ENCODE data around the gene NEURL1B. TPM values are rescaled to one million over a fixed set of nuclear protein-coding genes. Genes with fewer than 3 reads are reported as not detected.

Gene NEURL1B
- total RNA-seq, 1 donor from 2014 or later, result 2.2 TPM

DNA sequence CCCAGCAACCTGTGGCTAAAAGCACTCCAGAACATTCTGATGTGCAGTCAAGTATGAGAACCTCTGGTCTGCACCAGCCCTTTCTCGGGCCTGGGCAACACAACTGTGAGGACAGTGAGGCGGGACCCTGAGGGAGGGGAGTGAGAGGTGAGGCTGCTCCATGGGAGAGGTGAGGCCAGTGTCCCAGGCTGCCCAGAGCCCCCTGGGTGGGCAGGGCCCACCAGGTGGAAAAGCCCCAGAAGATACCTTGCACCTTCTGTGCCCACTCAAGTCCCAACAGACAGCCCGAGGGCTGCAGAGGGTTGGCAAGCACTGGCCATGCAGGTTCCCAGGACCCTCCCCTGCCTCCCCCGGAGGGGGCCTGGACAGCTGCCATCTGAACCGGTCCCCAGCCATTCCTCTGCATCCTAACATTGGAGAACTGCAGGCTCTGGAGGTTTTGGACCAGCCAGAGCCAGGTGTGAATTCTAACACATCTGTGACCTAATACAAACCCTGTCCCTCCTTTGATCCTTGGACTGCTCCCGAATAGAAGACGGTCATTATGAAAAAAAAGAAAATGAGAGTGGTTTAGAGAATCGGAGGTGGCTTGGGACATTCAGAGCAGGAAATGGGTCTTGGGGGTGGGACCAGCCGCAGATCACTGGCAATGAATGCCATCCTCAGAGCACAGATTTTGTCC is 72.9 kb downstream of the NEURL1B start:
- intact Hi-C loops (cut with micrococcal nuclease), result loop anchor here (1.0 to 5.0 kb wide), 4 partner anchors 58 to 618 kb away; no protein-coding TSS in a partner anchor

DNA sequence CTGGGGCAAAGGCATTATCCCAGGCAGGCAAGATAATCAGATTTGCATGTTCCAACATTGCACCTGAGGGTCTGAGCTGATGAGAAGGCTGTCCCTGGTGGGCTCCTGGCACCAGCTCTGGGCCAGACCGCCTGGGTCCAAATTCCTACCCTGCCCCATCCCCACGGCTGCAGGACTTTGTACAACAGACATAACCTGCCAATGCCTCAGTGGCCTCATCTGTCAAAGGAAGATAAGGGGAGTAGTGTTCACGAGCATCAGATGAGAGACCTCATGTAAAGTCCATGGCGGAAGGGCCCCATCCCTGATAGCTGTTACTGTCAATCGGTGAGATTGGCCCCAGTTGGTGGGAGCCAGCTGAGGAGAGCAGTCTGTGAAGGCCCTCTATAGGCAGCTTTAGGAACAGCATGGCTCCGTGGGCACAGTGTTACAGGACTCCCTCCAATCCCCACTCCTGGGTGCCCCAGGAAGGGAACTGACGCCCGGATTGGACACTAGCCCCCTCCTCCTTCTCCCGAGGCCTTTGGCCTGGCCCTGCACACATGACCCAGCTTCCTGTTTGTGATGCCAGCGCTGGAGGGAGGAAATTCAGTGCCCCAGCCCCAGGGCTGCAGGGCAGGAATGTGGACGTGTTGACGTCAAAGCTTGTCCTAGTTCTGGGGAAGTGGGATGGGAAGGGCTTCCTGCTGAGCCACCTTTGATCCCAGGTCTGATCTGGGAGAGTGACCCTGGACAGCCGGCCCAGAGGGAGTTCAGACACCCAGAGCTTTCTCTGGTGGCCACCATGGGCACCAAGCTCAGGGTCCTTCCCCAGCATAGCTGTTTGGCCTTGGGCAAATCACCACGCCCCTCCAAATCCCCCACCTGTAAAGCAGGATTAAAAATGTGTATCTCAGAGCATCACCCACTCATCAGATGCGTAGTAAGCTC is 73.7 kb downstream of the NEURL1B start:
- intact Hi-C loops (cut with micrococcal nuclease), result loop anchor here (1.0 to 5.0 kb wide), 2 partner anchors 58 to 618 kb away; no protein-coding TSS in a partner anchor

DNA sequence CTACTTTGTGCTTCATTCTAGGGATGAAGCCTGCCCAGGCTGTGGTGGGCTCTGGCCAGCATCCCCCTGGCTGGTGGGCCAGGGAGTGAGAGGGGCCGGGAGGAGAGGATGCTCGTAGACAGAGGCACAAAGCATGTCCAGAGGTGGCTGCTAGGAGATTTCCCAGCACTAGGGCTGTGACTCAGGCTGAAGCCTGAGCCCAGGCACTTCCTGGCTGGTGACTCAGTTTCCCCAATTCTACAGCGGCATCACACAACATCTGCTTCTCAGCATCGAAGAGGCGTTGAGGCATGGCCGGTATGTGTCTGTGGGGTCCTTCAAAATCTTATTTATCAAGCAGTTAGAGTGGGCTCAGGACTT is 74.3 kb downstream of the NEURL1B start:
- intact Hi-C loops (cut with micrococcal nuclease), result no loop called here

DNA sequence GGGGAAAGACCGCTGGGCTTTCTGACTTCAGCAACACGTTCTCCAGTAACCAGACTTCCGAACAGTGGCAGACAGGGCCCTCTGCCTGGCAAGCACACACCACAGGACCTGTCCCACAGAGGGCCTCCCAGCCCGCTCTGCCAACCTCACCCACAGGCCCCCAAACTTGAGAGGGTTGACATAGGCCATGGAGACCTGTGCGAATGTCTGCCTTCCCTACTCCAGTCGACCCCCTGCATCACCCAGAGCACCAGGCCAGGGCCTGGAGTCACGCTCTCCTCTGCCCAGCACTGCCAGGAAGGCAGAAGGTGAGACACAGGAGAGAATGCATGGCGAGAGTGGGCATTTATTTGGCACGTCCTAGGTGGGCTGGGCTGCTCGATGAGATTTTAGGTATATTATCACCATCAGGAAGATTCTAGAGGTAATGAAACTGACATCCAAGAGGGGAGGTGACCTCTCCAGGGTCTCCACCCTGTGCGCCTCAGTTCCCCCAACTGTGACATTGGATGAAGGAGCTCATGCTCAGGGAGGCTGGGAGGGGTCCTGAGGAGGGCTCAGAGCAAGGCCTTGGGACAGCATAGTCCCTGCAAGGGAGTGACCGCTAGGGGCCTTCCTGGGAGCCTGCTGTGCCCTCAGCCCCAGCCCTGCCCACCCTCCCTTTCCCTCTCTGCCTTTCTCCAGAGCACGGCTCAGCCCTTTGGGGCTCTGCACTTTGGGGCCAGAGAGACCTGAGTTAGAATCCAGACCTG is 75.0 kb downstream of the NEURL1B start:
- intact Hi-C loops (cut with micrococcal nuclease), result loop anchor here (2.0 kb wide), 2 partner anchors 49 to 119 kb away; partner anchors contain the start of gene ERGIC1

DNA sequence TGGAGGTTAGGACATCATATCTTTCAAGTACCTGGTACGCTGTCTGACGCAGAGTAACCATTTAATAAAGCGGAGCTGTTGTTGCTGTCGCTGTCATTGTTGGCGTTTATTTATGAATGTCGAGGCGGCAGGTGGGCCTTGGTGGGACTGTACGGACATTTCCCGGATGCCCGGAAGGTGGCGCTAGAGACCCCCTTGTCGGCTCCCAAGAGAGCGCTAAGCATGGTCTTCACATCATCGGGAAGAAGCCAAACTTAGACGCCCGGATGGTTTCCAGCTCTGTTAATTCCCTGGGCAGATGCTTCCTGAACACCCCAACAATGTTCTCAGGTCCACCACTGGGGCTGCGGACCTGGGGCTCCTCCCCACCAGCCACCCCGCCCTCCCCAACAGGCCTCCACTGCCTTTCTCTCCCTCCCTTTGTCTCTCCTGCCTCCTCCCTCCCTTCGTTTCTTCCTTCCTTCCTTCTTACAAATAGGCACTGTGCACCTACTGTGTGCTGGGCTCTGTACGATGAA is 75.8 kb downstream of the NEURL1B start:
- intact Hi-C loops (cut with micrococcal nuclease), result loop anchor here (1.0 to 2.0 kb wide), 3 partner anchors 48 to 215 kb away; partner anchors contain the start of gene ERGIC1

DNA sequence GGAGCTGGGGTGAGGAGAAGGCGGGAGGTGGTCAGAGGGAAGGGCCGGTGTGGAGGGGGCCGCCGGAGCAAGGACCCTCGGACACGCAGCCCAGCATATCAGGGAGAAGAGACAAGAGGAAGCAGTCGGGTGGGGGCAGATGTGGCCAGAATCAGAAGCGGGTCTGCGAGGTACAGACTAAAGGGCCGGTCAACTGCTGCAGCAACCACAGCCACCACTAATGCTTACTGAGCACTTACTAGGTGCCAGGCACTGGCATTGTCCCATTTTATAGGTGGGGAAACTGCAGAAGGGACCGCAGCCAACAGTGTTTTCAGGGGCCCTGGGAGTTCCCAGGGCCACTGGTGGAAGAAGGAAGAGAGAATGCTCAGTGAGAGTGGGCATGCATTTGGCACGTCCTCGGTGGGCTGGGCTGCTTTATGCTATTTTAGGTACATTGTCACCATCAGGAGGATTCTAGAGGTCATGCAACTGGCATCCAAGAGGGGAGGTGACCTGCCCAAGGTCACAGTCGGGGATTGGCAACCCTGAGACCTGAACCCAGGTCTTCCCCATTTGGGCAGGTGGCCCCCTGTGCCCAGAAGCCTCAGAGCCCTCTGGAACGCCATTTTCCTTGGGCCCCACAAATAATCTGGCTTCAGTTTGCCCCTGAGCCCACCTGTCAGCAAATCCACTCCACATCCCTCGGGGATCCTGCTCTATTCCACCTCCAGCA is 76.6 kb downstream of the NEURL1B start:
- intact Hi-C loops (cut with micrococcal nuclease), result loop anchor here (1.0 to 2.0 kb wide), 3 partner anchors 47 to 215 kb away; partner anchors contain the start of gene ERGIC1

DNA sequence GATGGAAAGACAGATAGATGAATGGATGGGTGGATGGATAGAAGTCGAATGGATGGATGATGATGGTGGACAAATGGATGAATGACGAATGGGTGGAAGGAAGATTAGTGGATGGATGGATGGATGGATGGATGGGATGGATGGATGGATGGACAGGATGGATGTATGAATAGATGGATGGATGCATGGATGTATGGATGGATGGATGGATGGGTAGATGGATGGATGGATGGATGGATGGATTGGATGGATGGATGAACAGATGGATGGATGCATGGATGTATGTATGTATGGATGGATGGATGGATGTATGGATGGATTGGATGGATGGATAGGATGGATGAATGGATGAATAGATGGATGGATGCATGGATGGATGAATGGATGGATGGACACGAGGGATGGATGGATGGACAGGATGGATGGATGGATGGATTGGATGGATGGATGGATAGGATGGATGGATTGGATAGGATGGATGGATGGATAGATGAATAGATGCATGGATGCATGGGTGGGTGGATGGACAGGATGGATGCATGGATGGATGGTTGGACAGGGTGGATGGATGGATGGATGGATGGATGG is 77.6 kb downstream of the NEURL1B start:
- intact Hi-C loops (cut with micrococcal nuclease), result no loop called here

DNA sequence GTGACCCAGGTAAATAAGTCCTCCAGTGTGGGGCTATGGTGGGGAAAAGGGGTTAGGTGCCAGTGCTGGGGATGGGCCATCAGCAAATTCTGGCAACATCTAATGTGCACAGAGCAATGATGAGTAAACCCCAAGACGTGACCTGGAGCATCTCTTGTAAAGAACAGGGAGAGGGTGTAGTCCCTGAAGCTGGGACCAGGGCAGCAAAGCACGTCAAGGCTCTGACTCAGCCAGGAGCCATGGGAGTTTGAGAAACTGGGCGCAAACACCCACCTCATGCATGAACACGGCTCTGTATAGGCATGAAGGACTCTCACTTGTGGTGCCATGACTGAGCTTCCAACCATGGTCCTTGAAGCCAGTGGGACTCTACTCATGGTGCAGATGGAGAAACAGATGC is 78.1 kb downstream of the NEURL1B start:
- intact Hi-C loops (cut with micrococcal nuclease), result no loop called here

DNA sequence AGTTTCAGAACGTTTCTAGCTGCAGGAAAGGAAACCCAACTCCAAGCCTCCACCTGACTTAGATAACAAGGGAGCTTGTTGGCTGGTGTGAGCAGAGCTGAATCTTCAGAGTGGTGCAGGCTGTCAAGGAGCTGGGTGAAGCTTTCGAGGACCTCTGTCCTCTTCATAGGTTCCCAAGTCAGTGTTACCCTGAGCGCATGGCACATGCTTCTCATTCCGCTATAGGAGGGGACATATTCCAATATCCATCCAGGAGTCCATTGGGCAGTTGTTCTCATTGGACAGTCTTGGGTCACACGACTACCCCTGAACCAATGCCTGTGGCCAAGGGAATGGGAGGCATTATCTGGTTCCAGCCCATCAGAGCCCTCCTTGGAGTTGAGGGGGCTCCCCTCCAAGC is 79.6 kb downstream of the NEURL1B start:
- intact Hi-C loops (cut with micrococcal nuclease), result no loop called here

DNA sequence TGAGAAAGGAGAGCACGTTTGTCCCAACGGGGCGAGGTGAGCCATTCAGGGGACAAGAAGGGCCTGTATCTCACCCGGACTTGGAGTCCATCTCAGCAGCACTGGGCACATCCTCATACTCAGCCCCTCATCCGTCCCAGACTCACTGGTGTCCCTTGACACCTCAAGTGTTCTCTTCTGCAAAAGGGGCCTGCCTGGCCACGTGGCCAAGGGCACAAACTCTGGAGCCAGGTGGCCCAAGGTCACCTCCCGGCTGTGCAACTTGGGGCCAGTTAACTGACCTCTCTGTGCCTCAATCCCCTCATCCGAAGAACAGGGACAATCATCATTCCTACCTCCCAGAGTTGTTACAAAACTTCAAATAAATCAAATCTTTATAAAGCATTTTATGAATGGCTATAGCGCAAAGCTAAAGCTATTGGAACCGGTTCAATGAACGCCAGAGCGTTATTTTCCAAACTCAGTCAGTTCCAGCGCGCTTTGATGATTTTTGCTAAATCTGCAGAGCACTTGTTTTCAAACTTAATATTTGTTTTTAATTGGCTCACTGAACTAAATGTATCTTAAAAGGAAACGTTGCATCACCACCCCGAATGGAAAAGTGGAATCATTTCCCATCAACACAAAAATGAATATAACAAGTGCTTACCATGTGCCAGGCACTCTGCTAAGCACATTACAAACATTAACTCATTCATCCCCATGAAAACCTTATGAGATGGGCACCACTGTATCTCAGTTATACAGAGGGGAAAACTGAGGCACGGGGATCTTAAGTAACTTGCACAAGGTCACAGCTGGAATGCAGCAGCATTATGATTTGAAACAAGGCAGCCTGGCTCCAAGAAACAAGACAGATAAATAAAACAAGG is 80.6 kb downstream of the NEURL1B start:
- intact Hi-C loops (cut with micrococcal nuclease), result no loop called here

DNA sequence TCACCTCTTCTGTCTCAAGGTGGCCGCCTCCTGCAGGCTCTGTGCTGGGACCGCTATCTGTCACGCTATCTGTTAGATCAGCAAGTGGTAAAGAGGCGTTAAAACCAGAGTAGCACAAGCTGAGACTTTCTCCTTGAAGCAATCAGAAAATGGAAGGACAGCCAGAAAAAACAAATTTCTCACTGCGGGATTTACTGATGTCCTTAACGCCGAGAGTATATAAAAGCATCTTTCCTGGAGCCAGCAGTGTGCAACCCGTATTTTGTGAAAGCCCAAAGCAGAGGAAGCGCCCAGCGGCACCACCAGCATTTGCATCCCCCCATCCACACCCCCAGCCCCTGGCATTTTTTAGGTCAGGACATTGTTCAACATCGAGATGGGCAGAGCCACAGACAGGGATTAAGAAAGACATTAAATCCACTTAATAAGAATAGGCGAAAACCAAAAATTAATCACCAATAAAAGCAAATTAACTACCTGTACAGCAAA is 81.3 kb downstream of the NEURL1B start:
- intact Hi-C loops (cut with micrococcal nuclease), result no loop called here

DNA sequence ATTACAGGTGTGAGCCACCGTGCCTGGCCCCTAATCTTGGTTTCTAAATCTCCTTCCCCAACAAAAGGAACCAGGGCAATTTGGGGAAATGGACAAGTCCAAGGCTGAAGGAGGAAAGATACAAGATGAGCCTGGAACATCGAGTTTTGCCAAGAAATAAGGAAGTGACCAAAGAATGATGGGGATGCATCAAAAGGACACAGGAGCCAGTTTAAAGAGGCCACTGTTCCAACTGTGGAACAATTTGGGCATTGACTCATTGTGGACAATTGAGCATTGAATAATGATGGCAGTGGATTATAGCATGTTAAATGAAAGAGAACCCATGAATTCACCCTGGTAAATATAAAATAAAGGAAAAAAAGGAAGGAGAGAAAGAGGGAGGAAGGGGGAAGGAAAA is 82.4 kb downstream of the NEURL1B start:
- intact Hi-C loops (cut with micrococcal nuclease), result no loop called here

DNA sequence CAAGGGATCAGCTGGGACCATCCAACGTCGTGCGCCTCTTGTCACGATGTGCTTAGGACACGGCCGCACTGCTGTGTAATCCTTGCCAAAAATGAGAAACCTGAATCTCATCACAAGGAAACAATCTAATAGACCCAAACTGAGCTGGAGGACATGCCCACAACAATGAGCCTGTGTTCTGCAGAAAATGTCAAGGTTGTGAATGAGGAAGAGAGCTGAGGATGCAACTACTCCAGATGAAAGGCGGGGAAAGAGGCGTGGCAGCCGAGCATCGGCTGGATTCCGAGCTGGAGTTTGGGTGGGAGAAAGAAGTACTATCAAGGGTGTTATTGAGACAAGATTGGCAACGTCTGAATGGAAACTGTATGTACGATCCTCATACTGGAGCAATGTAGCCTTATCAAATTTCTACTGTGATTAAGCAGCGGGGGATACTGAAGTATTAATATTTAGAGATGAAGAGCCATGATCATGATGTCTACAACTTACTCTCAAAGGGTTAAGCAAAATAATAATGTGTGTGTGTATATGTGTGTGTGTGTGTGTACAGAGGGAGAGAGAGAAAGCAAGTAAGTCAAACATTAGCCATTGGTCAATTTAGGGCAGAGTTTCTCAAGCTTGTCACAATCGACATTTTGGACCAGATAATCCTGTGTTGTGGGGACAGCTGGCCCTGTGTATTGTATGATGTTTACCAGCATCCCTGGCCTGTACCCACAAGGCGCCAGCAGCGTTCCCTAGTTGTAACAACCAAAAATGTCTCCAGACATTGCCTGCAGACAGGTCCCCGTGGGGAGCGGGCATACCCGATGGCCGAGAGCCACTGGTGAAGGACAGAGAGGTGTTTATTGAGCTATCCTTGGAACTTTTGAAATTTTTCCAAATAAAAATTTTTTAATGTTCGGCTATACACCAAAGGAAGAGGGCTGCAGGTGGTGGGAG is 83.5 kb downstream of the NEURL1B start:
- intact Hi-C loops (cut with micrococcal nuclease), result no loop called here

DNA sequence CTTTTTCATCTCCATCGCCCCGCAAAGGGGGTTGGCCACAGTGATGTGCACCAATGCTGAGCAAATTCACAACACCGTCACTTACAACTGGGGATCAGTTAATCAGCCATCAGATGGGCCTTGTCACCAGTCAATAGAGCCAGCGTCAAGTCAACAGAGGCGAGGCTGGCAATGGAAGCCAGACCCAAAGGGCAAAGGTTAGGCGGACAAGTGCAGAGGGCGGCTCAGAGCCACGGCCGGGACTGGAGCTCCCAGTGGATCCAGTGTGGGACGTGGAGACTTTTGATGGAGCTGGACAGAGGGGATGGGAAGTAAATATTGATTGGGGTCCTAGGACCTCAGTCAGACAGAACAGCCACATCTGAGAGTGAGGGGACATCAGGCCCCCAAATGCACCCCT is 84.2 kb downstream of the NEURL1B start:
- intact Hi-C loops (cut with micrococcal nuclease), result no loop called here

DNA sequence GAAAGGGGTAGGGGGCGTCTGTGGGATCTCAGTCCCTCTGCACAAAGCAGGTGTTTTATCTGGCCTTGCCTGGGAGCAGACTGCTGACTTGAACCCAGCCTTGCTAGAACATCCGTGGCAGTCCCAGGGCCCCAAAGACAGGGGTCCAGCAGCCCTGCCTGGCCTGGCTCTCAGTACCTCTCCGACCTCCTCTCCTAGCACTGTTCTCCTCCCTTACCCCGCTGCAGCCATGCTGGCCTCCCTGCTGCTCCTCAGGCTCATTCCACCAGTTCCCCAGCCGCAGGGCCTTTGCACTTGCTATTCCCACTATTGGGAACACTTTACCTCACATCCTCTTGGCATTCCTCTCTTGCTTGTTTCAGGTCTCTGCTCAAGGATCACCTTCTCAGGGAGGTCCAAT is 84.7 kb downstream of the NEURL1B start:
- intact Hi-C loops (cut with micrococcal nuclease), result no loop called here

DNA sequence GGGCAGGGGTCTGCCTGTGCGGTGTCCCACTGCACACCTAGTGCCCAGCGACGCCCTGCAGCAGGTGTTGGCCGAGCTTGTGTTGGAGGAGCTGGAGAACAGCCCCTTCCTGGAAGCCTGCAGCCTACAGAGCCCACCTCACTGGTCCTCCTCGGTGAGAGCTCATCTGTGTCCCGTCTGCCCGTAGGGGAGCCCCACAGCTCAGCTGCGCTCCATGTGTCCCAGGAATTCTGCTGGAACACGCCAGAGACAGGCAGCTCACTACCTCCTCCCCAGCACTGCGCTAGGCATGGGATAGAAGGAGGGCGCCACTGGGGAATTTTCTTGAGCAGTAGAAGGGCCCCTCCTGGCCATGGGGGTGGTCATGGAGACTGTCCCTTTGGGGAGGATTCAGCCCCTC is 85.9 kb downstream of the NEURL1B start:
- intact Hi-C loops (cut with micrococcal nuclease), result no loop called here

DNA sequence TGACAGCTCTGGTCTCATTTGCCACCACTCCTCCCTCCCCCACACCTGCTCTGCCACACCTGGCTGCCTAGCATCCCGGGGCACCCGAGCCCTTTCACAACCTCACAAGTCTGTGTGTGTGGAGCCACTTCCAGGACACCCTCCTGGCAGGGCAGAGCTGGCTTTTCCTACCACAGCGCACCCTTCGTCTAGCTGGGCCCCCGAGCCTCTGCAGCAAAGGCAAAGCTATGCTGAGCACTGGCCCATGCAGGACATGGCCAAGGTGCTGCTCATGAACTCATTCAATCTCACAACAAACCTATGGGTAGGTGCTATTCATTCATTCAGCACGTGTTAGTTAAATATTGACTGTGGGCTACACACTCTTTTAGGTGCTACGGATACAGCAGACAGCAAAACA is 86.5 kb downstream of the NEURL1B start:
- intact Hi-C loops (cut with micrococcal nuclease), result no loop called here

All from T-helper 2 cell treated with Interferon-gamma antibody and Interleukin-4, amounts not matched to agents 100 ng/mL and 5 ng/mL, for 36 hours (primary cell).